SU-DHL-6 (cell line): ENCODE results near the gene CCDC85C.

Experiments used
- EZH2phosphoT487 ChIP-seq: fragments of 200-600 bp; sonication (generic), shearing (Covaris generic); conservative IDR thresholded peaks from 2 replicates; pipeline ENCODE4 v1.6.1; 2018; ENCODE audit warnings: mild to moderate bottlenecking, antibody characterized with exemption, low read length, moderate library complexity, mixed read lengths
- TF ChIP-seq, protein P1 (sequence below): fragments of 200-600 bp; sonication (generic); IDR thresholded peaks from one replicate; pipeline ENCODE4 v1.5.1; 2017; ENCODE audit warnings: antibody characterized with exemption, mild to moderate bottlenecking, low read length, moderate library complexity; ENCODE audit not compliant: insufficient read depth, poor library complexity, severe bottlenecking

DNA sequence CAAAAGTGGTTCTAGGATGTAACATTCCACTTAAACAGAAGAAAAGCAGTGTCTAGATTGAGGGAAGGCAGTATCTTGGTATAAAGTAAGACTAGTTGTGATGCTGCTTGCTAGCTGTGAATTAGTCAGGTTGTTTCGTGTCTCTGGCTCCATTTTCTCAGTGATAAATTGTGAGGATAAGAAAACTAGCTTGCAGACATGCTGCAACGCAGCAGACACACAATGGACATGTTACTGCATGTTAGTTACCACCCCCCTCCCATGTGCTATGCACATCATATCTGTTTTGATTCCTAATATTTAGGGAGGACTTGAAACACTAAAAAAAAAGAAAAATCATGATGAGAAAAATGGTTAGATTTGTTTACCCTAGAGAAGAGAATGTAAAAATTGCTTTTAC is 119.9 kb downstream of the CCDC85C start:
- TF ChIP-seq, protein P1, sequence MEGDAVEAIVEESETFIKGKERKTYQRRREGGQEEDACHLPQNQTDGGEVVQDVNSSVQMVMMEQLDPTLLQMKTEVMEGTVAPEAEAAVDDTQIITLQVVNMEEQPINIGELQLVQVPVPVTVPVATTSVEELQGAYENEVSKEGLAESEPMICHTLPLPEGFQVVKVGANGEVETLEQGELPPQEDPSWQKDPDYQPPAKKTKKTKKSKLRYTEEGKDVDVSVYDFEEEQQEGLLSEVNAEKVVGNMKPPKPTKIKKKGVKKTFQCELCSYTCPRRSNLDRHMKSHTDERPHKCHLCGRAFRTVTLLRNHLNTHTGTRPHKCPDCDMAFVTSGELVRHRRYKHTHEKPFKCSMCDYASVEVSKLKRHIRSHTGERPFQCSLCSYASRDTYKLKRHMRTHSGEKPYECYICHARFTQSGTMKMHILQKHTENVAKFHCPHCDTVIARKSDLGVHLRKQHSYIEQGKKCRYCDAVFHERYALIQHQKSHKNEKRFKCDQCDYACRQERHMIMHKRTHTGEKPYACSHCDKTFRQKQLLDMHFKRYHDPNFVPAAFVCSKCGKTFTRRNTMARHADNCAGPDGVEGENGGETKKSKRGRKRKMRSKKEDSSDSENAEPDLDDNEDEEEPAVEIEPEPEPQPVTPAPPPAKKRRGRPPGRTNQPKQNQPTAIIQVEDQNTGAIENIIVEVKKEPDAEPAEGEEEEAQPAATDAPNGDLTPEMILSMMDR, result no peak
- TF ChIP-seq EZH2phosphoT487, result no peak
